Stomach smooth muscle (tissue), 2 donors: ENCODE measurements around the gene MBNL2.

Experiments used
- H3K27ac ChIP-seq: one replicate; pipeline ENCODE4 v1.7.0; 2013; ENCODE audit warnings: mild to moderate bottlenecking, low read length, inconsistent platforms
- H3K27me3 ChIP-seq, 2 donors: one replicate each; pipeline ENCODE4 v1.7.0; 2013; ENCODE audit warnings: low read length in 2 of 2; ENCODE audit not compliant: insufficient read depth in 2 of 2, control insufficient read depth in 1 of 2
- H3K36me3 ChIP-seq, 2 donors: one replicate each; pipeline ENCODE4 v1.7.0; 2013; ENCODE audit warnings: low read length in 2 of 2; ENCODE audit not compliant: control insufficient read depth in 2 of 2, insufficient read depth in 2 of 2
- H3K4me1 ChIP-seq: one replicate; pipeline ENCODE4 v1.7.0; 2013; ENCODE audit warnings: low read length; ENCODE audit not compliant: control insufficient read depth, insufficient read depth
- H3K4me3 ChIP-seq, 2 donors: one replicate each; pipeline ENCODE4 v1.7.0; 2013; ENCODE audit warnings: low read length in 2 of 2
- H3K9ac ChIP-seq, 2 donors: one replicate each; pipeline ENCODE4 v1.7.0; 2013; ENCODE audit warnings: low read length in 2 of 2, mild to moderate bottlenecking in 1 of 2
- H3K9me3 ChIP-seq, 2 donors: one replicate each; pipeline ENCODE4 v1.7.0; 2013; ENCODE audit warnings: low read length in 2 of 2; ENCODE audit not compliant: control insufficient read depth in 2 of 2
- donor health status: healthy.
- donor health status: Pancreatic carcinoma.

The MBNL2 gene

DNA sequence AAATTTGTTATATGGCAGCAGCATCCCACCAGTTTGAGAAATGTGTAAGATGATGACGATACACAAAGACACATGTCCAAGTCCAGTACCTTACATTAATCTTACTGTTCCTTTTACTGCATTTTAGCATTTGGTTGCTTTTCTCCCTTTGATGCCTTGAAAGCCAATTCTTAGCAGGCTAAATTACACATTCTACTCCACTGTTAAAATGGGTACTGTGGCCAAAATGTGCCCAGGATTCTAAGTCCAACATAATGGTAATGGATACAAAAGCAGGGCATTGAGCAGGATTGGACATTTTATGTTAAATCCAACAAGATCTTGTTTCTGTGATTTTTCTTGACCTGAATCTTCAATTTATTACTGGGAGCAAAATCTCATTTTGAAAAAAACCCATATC, 159.1 kb downstream of the MBNL2 start:
- H3K9ac ChIP-seq: no peak overlapping the region
- H3K4me1 ChIP-seq: no peaks in the 10 kb centered on the region
- H3K4me3 ChIP-seq: no peak overlapping the region
- no peaks in the 10 kb centered on the region for H3K9me3 ChIP-seq
- no peak overlapping the region for H3K27ac ChIP-seq
- peaks cover 12 to 21% of the 10 kb centered on the region in 2 donors for H3K36me3 ChIP-seq
- no peaks in the 10 kb centered on the region for H3K27me3 ChIP-seq

DNA sequence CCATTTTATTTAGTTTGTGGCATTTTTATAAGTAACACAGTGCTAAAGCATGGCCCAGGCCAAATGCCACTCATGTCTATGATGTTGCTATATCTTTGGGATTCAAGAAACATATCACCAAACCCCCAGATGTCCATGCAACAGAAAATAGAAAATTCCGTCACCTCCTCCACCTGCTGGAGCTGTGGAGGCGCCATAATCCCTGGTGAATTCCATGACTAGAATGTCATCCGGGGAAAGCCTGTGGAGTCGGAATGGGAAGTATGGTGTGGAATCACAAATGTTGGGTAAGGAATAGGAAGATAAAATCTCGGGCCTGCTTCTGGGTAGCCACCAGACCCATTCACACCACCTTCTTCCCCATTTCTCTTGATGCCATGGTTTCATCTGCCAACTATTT, 160.1 kb downstream of the MBNL2 start:
- no peaks in the 10 kb centered on the region for H3K4me1 ChIP-seq
- H3K9me3 ChIP-seq: no peaks in the 10 kb centered on the region
- H3K36me3 ChIP-seq: peaks cover 12 to 22% of the 10 kb centered on the region in 2 donors
- no peak overlapping the region for H3K27ac ChIP-seq
- no peak overlapping the region for H3K9ac ChIP-seq
- no peak overlapping the region for H3K4me3 ChIP-seq
- H3K27me3 ChIP-seq: no peaks in the 10 kb centered on the region

DNA sequence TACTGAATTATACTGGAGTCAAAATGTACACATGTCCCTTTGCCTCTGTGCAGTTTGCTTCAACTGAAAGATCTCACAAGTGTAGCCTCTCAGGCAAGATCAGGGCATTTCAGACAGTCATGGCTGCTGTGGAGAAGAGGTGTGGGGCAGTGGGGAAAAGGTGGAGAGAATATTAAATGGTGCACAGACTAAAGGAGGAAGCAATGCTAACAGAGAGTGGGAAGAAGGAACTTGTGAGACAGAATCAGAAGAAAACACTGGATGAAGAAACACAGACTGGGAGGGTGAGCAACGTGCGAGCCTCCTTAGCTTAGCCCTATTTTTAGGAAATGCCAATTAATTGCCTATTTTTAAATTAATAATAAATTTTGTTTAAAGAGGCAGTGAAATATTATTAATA, 162.2 kb downstream of the MBNL2 start:
- Histone ChIP-seq H3K4me1 (no peaks in the 10 kb centered on the region), H3K36me3 (peaks cover 14 to 30% of the 10 kb centered on the region in 2 donors), H3K9ac (no peak overlapping the region), H3K27ac (no peak overlapping the region), H3K9me3 (no peaks in the 10 kb centered on the region), H3K27me3 (no peaks in the 10 kb centered on the region), H3K4me3 (no peak overlapping the region)

DNA sequence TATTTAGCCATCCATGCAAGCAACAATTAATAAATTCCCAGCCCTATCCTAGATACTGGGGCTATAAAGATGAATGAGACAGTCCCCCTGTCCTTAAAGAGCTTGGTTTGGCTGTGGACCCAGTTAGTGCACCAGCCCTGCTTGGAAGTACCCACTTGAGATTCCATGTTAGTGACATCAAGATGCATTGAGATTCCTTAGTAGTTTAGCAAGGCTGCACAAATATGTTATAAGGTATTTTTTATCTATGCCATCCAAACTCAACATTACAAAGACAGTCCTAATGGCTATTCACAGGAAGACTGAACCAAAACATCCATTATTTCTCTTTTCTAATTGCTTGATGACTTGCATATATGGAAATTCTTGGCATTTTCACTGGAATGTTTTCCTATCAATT, 163.0 kb downstream of the MBNL2 start:
- H3K27me3 ChIP-seq: no peaks in the 10 kb centered on the region
- no peaks in the 10 kb centered on the region for H3K9me3 ChIP-seq
- no peak overlapping the region for H3K27ac ChIP-seq
- H3K9ac ChIP-seq: no peak overlapping the region
- peaks cover 14 to 30% of the 10 kb centered on the region in 2 donors for H3K36me3 ChIP-seq
- H3K4me1 ChIP-seq: no peaks in the 10 kb centered on the region
- H3K4me3 ChIP-seq: no peak overlapping the region

DNA sequence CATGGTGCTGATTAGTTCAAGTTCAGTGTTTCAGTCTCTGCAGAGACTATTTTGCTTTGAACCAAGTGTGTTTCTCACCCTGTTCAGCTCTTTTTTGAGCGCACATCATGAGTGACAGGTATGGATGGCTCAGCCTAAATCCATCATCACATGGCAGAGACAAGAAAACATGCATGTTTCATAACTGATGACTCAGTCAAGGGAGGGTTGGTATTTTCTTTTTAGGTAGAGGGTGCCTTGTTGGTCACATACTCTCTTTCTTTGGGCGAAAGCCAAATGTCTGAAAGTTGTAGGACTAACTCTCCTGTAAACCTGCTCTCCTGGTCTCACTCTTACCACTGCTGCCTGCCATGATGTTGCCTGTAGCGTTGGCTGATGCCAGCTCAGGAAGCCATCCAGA, 163.7 kb downstream of the MBNL2 start:
- no peaks in the 10 kb centered on the region for H3K9me3 ChIP-seq
- no peak overlapping the region for H3K27ac ChIP-seq
- peaks cover 11 to 28% of the 10 kb centered on the region in 2 donors for H3K36me3 ChIP-seq
- no peaks in the 10 kb centered on the region for H3K27me3 ChIP-seq
- no peaks in the 10 kb centered on the region for H3K4me1 ChIP-seq
- H3K4me3 ChIP-seq: no peak overlapping the region
- H3K9ac ChIP-seq: no peak overlapping the region

DNA sequence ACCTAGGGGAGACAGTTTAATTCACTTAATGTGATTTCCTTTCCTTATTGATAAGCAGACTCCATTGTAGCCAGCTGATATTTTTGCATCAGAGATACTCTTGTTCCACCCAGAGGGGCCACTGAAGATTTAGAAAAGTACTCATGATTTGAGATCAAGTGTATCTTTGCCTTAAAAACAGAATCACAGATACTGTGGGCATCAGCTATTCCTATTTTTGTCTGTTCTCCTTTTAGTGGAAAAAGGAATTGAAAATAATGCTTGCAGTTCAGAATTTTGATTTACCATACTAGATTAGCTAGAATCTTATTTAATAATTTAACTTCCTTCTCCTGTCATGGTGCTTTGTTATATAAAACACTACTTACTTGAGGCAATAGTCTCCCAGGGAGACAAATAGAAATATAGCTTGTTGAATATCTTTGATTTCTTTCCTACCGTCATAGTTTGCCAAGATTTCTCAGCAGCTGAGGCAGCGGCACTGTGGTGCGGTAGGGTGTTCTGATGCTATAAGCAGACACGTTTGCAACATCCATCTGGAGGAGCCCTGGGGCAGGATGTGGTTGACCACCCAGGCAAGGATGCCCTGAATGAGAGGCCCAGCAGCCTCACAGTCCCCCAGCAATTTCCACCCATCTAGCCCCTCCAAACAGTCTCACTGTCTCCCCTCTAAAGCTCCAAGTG, 164.8 kb downstream of the MBNL2 start:
- Histone ChIP-seq H3K9me3 (no peaks in the 10 kb centered on the region), H3K27me3 (no peaks in the 10 kb centered on the region), H3K9ac (no peak overlapping the region), H3K4me3 (no peak overlapping the region), H3K27ac (no peak overlapping the region), H3K4me1 (no peaks in the 10 kb centered on the region), H3K36me3 (peaks cover 11 to 27% of the 10 kb centered on the region in 2 donors)

DNA sequence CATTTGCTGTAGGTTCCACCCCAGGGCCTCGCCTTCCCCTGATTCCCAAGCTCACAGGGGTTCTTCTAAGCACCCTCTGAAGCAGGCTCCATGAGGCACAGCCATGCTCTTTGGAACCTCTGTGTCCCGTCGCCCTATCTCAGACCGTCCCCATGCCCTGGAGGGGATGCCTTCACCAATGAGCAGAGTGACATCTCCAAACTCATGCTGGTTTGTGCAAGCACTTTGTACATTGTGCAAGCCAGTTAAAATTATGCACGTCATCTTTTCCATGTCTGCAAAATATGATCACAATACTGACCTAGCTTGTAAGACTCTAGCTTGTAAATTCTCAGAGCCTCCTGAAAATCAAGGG, 165.3 kb downstream of the MBNL2 start:
- Histone ChIP-seq H3K27me3 (no peaks in the 10 kb centered on the region), H3K4me3 (no peak overlapping the region), H3K9me3 (no peaks in the 10 kb centered on the region), H3K27ac (no peak overlapping the region), H3K36me3 (peaks cover 7 to 22% of the 10 kb centered on the region in 2 donors), H3K9ac (no peak overlapping the region), H3K4me1 (no peaks in the 10 kb centered on the region)

DNA sequence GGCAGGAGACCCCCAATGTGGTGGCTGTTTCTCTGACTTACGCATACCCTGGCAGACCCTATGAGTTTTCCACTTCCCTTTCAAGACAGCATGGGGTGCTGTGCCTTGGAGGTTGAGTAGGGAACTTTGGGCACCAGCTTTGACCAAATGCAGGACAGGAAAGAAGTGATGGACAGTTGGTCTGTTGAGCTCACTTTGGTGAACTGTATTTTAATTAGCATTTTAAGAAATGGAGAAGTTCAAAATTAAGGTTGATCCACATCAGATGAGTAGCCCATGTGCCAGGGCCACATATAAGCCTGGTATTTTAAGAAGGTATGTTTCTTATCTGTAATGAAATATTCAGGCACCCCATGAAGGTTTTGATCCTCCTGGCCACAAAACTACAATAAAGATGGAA, 165.8 kb downstream of the MBNL2 start:
- H3K9me3 ChIP-seq: no peaks in the 10 kb centered on the region
- no peak overlapping the region for H3K27ac ChIP-seq
- no peak overlapping the region for H3K4me3 ChIP-seq
- H3K36me3 ChIP-seq: peaks cover 7 to 20% of the 10 kb centered on the region in 2 donors
- H3K9ac ChIP-seq: no peak overlapping the region
- no peaks in the 10 kb centered on the region for H3K27me3 ChIP-seq
- H3K4me1 ChIP-seq: no peaks in the 10 kb centered on the region

DNA sequence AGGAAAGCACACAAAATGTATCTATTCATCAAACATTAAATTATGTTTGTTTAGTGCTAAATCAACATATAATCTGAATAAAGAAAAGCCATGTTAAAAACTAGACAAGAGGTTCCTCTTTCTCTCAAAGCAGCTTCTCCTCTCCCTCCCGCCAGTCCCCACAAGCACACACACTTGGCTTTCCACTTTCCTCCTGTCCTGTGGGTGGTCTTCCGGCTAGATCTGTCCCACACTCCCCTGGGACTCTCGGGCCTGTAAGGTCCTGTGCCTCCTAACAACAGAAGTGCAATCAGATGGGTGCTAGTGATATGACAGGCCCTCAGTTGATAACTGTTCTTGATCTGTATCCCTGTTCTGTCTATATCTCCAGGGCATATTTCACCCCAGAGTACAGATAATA, 166.2 kb downstream of the MBNL2 start:
- Histone ChIP-seq H3K27ac (no peak overlapping the region), H3K9ac (no peak overlapping the region), H3K9me3 (no peaks in the 10 kb centered on the region), H3K4me1 (no peaks in the 10 kb centered on the region), H3K36me3 (peaks cover 7 to 18% of the 10 kb centered on the region in 2 donors), H3K4me3 (no peak overlapping the region), H3K27me3 (no peaks in the 10 kb centered on the region)

DNA sequence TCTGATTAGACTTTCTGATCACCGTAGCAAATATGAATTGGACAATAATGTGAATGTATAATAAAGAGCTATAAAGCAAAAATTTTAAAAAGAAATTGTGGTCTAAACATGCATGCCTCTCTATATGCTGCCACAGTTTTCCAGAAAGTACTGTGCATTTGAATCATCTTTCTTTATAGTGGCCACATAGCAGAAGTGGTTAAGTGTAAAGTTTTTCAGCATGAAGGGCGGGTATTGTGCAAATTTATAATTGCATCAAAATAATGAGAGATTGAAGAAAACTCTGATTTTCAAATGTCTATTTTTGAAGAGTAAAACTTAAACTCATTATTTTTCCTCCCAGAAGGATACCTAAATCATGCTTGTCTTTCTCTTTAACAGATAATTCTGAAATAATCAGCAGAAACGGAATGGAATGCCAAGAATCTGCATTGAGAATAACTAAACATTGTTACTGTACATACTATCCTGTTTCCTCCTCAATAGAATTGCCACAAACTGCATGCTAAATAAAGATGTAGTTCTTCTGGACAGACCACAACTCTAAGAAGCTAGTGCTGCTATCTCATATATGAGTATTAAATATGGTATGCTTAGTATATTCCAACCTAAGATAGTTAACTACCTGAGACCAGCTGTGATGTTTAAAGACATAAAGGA, 168.9 kb downstream of the MBNL2 start:
- Histone ChIP-seq H3K4me1 (no peaks in the 10 kb centered on the region), H3K36me3 (peaks cover 5 to 15% of the 10 kb centered on the region in 2 donors), H3K9me3 (no peaks in the 10 kb centered on the region), H3K27me3 (no peaks in the 10 kb centered on the region), H3K4me3 (no peak overlapping the region), H3K27ac (no peak overlapping the region), H3K9ac (no peak overlapping the region)

DNA sequence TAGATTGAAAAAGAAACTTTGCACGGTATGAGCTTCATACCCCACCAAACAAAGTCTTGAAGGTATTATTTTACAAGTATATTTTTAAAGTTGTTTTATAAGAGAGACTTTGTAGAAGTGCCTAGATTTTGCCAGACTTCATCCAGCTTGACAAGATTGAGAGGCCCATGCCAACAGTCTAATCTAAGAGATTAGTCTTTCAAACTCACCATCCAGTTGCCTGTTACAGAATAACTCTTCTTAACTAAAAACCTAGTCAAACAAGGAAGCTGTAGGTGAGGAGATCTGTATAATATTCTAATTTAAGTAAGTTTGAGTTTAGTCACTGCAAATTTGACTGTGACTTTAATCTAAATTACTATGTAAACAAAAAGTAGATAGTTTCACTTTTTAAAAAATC, 169.9 kb downstream of the MBNL2 start:
- peaks cover 5 to 10% of the 10 kb centered on the region in 2 donors for H3K36me3 ChIP-seq
- no peak overlapping the region for H3K4me3 ChIP-seq
- H3K27ac ChIP-seq: no peak overlapping the region
- no peak overlapping the region for H3K9ac ChIP-seq
- H3K9me3 ChIP-seq: no peaks in the 10 kb centered on the region
- no peaks in the 10 kb centered on the region for H3K27me3 ChIP-seq
- no peaks in the 10 kb centered on the region for H3K4me1 ChIP-seq
